GM18526 (cell line): ENCODE measurements around the gene PRAMEF9.
"Not testable (repeated sequence)": the region's sequence is repeated elsewhere in the genome, so short reads cannot be mapped to it uniquely, and the experiment has no call there.

Source experiments
- POLR2A ChIP-seq: IDR thresholded peaks from 3 replicates; pipeline ENCODE4 v1.6.1; 2011; ENCODE audit not compliant: insufficient read length; ENCODE audit errors: extremely low read depth

Gene PRAMEF9

DNA sequence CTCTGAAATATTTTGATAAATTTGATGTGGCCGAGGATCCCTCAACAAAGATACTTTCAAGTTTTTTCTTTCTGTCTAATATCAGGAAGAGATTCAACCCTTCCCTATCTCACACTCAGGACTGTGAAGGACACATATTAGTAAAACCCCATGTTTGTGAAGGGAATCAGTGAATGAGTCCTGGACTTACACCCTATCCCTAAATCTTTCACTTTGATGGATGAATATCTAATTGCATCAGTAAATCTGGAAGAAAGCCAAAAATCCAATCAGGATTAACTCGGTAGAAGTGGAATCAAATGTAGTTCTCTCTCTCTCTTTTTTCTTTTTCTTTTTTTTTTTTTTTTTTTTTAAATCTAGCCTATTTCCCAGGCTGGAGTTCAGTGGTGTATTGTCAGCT, at the start of gene PRAMEF9:
PRAMEF9 (plus strand) TSS at position 301 of the 400 bp plus-strand sequence. CDS start 3,433 bp downstream, outside the sequence.
- not testable (repeated sequence) for TF ChIP-seq POLR2A

GRCh38 chr1:13155909-13156308, 15.7 kb upstream of the PRAMEF9 start, which contains the start of gene PRAMEF26:
PRAMEF26 (minus strand) TSS chr1:13156009; CDS start chr1:13153095, 2,914 bp downstream.
- not testable (repeated sequence) for TF ChIP-seq POLR2A

GRCh38 chr1:13165531-13165930, 6.1 kb upstream of the PRAMEF9 start, which contains the start of gene HNRNPCL4:
HNRNPCL4 (minus strand) TSS chr1:13165631; CDS start chr1:13165467, 164 bp downstream.
- TF ChIP-seq POLR2A, result not testable (repeated sequence)

DNA sequence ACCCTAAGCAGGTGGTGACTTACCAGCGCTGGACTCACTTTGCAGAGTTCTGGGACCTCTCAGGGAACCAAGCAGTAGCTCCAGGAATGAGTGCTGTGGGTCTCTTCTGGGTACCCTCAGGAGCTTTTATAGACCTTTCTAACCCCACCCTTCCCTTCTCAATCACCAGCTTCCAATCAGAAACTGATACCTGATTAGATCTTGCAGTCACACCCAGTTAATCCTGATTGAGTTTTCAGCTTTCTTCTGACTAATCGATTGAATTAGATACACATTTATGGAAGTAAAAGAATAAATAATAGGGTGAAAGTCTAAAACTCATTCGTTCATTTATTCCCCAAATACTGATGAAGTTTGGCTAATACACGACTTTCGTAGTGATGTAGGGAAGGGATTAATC, 29.7 kb downstream of the PRAMEF9 start, which contains the start of gene PRAMEF13:
PRAMEF13 (minus strand) TSS at position 101 of the 400 bp plus-strand sequence. CDS start 1,820 bp downstream, outside the sequence.
- TF ChIP-seq POLR2A, result not testable (repeated sequence)

DNA sequence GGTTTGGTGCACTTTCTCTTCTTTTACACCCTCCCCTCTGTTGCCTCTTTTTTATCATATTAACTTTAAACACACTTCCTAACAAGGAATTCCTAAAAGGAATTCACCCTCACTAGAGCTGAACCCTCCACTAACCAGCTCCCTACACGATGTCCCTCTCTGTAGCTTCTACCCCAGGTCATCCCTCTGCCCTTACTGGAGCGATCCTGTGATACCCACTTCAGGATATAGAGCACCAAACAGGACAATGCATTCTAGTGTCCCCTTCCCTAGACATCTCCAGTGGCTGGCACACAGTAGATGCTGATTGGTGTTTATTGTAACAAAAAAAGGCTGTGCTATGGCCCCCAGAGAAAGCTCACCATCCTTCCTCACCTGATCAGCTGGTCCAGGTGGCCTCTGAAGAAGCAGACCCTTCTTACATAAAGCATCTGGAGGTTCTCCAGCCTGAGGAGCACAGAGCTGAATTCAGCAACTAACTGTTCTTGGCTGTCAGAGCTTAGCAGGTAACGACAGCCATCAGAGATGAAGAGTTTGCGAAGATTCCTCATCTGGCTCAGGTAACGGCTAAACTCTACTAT, 52.9 kb downstream of the PRAMEF9 start:
- TF ChIP-seq POLR2A, result no peak

- not testable (repeated sequence) for TF ChIP-seq POLR2A
Measured at GRCh38 chr1:13225675-13226204, 54.1 kb downstream of the PRAMEF9 start, which contains the start of gene PRAMEF18. PRAMEF18 (minus strand) TSS chr1:13226154; CDS start chr1:13226106, 48 bp downstream.

DNA sequence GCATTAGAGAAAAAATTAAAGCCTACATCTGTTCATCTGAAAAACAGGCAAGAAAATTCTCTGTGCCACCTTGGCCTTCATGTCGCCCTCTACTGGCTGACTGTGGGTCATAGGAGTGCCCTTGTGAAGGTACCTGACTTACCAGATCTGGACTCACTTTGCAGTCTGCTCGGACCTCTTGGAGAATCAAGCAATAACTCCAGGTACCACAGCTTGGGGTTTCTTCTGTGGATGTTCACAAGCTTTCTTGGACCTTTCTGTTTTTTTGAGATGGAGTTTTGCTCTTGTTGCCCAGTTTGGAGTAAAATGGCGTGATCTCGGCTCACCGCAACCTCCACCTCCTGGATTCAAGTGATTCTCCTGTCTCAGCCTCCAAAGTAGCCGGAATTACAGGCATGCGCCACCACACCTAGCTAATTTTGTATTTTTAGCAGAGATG, 56.7 kb downstream of the PRAMEF9 start:
- no peak for TF ChIP-seq POLR2A
